ENCODE results near the gene NCAPH2.

GRCh38 chr22:50550395-50550794, 42.4 kb downstream of the NCAPH2 start:
- TF ChIP-seq, protein P1, sequence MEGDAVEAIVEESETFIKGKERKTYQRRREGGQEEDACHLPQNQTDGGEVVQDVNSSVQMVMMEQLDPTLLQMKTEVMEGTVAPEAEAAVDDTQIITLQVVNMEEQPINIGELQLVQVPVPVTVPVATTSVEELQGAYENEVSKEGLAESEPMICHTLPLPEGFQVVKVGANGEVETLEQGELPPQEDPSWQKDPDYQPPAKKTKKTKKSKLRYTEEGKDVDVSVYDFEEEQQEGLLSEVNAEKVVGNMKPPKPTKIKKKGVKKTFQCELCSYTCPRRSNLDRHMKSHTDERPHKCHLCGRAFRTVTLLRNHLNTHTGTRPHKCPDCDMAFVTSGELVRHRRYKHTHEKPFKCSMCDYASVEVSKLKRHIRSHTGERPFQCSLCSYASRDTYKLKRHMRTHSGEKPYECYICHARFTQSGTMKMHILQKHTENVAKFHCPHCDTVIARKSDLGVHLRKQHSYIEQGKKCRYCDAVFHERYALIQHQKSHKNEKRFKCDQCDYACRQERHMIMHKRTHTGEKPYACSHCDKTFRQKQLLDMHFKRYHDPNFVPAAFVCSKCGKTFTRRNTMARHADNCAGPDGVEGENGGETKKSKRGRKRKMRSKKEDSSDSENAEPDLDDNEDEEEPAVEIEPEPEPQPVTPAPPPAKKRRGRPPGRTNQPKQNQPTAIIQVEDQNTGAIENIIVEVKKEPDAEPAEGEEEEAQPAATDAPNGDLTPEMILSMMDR (IDR thresholded peaks at IDR 0.05): no peak
- no peak for TF ChIP-seq POLR2A (IDR thresholded peaks at IDR 0.05)
